ENCODE results near the gene MLC1.

MLC1 gene

GRCh38 chr22:50076646-50077535 is 8.3 kb downstream of the MLC1 start:
- no peak for DNase-seq

GRCh38 chr22:50074551-50075530 is 10.4 kb downstream of the MLC1 start:
- DNase-seq: no peak

- no peak for DNase-seq
Measured at GRCh38 chr22:50074056-50074455, 11.2 kb downstream of the MLC1 start.

- DNase-seq: no peak
Measured at GRCh38 chr22:50072714-50073538, 12.3 kb downstream of the MLC1 start.

GRCh38 chr22:50072167-50072555 is 13.1 kb downstream of the MLC1 start:
- no peak for DNase-seq

- DNase-seq: no peak
Measured at GRCh38 chr22:50071432-50072166, 13.6 kb downstream of the MLC1 start.

GRCh38 chr22:50070366-50070765 is 14.9 kb downstream of the MLC1 start:
- no peak for DNase-seq

- no peak for DNase-seq
Measured at GRCh38 chr22:50068096-50068495, 17.1 kb downstream of the MLC1 start.

GRCh38 chr22:50067244-50067643 is 18.0 kb downstream of the MLC1 start:
- DNase-seq: no peak

GRCh38 chr22:50064453-50064852 is 20.8 kb downstream of the MLC1 start:
- no peak for DNase-seq

GRCh38 chr22:50063589-50064393 is 21.4 kb downstream of the MLC1 start:
- DNase-seq: no peak

- no peak for DNase-seq
Measured at GRCh38 chr22:50062509-50063135, 22.6 kb downstream of the MLC1 start.

GRCh38 chr22:50061824-50062355 is 23.3 kb downstream of the MLC1 start:
- DNase-seq: no peak

GRCh38 chr22:50061141-50061823 is 23.9 kb downstream of the MLC1 start:
- DNase-seq: no peak

- no peak for DNase-seq
Measured at GRCh38 chr22:50060441-50061140, 24.6 kb downstream of the MLC1 start.

GRCh38 chr22:50059881-50060262 is 25.4 kb downstream of the MLC1 start:
- DNase-seq: no peak

GRCh38 chr22:50058906-50059880 is 26.0 kb downstream of the MLC1 start:
- DNase-seq: peak; percentile 28

All from fibroblast of skin of abdomen (primary cell).